HG03460 (cell line): Measurements from ENCODE around the gene SUN5.

Source experiments
- ATAC-seq: cut with Tn5 transposase; IDR thresholded peaks from one replicate; pipeline ENCODE4 v1.9.1; 2021; ENCODE audit not compliant: unreplicated experiment

Gene SUN5

DNA sequence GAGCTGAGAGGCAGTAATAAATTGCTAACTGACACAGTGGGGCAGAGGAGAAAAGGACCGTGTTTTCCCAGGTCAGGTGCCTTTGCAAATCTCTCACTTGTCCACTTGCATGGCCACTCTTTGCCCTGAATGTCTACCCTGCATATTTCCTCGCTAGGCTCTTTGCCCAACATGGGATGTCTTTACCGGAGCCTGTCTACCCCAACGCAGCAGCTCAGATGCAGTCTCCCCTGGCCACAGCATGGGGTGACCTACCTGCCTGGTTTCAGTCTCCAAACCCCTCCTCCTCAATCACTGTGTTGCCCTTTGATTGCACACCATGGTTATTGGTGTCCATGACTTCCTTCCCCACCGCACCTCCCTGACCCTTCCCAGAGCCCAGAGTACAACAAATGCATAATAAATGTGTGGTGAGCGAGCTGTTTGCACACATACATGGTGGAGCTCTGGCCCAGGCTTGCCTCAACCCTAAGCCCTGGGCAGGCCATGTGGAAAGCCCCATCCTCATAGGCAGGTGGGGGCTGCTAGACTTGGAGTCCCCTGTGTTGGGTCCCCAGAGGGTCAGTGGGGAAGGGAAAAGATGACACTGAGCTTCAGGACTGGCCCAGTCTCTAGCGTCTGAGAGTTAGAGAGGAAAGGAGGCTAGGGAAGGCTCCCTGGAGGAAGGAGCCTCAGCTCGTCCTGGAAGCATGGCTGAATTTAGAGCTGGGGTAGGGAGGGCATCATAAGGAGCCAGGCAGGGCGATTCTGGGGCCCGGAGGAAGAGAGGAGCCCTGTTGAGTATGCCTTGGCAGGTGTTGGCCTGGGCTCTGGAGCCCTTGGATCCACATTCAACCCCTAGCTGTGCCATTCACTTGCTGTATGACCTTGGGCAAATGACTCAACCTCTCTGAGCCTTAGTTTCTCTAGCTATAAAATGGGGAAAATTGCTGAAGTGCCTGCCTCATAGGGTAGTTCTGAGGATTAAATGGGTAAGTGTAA lies 22.8 kb upstream of the SUN5 start:
- no peak for ATAC-seq

DNA sequence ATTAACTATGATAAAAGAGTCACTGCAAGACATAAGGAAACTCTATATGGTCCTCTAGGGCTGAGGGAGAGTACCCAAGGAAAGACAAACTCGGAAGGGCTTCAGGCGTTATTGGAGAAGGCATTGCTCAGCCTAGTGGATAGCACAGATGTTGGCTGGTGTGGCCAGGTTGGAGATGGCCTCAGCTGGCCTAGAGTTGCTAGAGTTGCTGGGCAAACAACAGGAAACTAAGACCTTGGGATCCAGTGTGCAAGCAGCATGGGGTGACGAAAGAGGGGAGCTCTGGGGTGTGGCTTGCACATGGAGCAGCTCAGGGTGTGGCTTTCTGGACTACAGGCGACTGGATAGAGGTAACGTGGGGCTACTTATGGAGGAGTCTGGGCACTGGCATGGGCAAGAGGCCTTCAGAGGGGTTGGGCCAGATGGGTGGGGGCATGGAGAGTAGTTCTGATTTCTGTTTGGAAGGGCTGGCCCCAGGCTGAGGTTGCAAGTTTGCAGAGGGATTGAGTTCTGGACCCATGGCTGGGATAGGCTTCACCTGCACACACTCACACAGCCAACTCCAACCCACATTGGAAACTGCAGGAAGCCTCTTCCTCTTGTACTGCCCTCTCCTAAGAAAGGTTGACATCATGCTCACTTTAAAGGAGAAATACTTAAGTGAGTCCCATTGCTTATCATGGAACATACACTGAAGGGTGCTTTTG lies 22.0 kb upstream of the SUN5 start:
- ATAC-seq = no peak

DNA sequence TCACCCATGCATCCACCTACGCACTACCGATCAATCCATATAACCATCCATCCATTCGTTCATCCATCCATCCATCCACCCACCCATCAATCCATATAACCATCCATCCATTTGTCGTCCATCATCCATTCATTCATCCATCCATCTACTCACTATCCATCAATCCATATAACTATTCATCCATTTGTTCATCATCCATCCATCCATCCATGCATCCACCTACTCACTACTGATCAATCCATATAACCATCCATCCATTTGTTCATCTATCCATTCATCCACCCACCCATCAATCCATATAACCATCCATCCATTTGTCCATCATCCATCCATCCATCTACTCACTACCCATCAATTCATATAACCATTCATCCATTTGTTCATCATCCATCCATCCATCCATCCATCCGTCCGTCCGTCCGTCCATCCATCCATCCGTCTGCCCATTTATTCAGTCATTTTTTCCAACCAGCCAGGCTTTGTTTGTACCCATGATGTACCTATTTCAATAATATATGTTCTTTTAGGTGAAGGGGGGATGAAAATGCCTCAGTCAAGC lies 21.2 kb upstream of the SUN5 start:
- no peak for ATAC-seq

DNA sequence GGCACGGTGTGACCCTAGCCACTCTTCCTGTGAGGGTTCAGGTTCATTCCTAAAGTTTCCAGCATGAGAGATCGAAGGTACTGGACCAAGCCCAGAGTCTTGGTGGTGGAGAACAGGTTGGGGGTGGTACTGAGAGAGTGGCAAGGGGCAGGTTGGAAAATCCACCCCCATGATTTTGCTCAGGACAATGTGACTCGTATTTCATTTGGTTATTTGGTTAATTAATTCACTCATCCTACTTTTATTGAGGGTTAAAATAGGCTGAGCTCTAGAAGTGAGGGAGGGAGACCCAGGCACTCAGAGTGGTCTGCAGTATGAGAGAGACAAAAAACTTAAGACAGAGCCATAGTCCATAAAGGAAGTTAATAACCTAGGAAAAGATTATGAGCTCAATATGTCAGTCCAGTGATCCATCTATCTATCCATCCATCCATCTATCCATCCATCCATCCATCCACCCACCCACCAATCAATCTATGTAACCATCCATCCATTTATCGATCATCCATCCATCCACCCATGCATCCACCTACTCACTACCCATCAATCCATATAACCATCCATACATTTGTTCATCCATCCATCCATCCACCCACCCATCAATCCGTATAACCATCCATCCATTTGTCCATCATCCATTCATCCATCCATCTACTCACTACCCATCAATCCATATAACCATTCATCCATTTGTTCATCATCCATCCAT lies 20.5 kb upstream of the SUN5 start:
- no peak for ATAC-seq

DNA sequence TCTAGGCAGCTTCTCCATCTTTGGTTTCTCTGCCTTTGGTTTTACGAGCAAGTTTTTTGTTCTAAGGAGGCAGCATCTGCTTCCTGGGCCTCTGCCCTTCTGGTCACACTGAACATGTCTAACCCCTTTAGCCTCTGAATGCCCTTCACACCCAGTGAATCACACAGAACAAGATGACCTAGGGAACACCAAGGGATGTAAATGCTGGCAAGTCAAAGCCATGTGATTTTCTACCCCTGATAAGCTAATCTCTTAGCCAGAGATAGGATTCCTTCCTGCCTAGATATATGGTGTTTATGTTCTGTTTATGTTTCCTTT lies 20.0 kb upstream of the SUN5 start:
- no peak for ATAC-seq

DNA sequence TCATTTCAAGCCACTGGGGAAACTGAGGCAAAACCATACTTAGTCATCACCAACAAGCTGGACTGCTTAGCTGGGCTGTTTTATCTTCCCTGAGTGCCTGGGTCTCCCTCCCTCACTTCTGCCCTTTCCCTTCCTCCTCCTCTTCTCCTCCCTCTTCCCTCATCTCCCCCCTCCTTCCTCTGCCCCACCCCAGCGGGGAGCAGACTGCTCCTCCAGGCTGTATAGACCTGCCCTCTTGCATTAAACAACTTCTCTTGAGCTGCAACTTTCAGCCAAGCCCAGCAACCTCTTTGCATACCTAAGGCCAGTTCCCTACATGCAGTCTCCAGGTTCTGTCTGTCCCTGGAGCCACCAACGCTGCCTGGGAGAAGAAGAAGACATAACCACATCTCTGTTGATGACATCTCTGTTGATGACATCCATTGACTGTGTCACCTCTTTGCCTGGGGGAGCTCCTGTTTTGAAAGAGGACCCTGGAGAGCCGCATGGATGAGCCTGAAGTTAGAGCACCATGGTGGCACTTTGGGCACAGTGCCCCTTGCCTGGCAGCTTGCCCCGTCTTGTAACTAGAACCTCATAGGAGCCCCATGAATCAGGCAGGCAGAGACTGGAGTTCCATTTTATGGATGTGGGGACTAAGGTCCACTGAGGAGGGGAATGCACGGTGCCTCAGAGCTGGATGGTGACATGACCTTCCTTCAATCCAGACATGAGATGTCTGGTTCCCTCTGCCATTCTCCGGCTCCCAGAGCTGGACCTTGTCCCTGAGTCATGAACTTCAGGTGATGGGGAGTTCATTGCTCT lies 19.4 kb upstream of the SUN5 start:
- no peak for ATAC-seq

DNA sequence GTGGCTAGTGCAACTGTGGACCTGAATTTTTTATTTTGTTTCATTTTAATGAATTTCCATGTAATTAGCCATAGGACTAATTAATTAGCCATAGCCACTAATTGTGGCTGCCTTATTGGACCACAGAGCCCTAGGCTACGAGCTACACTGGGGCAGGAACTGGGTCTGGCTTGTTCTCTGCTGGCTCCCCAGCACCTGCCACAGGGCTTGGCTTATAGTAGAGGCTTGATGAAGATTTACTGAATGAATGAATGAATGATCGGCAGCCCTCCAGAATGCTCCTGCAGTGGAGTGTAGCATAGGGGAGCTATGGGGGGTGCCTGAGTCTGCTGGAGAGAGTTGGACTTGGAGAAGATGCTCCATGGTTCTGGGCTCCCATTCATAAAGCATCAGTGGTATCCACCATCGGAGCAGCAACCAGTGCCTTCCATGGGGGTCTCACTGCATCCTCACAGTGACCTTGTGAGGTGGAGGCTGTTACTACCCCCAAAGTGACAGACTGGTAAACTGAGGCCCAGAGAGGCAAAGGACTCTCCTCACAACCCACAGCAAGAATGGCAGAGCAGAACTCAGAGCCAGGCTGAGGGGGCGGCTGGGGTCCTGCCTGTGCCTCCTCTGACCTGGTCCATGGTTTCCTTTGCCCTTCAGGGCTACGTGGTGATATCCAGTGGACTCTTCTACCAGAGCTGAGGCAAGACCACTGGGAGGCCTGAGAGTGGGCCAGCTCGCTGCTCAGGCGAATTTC lies 18.6 kb upstream of the SUN5 start:
- no peak for ATAC-seq

DNA sequence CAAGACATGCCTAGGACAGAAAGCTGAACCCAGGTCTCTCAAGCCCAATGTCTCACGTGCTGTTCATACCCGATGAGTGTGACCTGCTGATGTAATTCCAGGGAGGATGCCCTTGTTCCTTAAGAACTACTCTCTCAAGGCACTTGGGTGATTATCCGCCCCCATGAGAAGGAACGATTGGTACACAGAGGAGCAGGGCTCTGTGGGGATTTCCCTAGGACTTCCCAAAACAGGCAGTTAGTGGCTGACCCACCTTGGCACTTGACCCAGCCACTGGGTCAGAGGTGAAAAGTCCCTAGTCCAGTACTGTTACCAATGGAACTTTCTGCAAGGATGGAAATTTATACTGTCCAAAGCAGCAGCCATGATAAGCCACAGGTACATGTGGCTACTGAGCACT lies 18.1 kb upstream of the SUN5 start:
- no peak for ATAC-seq

DNA sequence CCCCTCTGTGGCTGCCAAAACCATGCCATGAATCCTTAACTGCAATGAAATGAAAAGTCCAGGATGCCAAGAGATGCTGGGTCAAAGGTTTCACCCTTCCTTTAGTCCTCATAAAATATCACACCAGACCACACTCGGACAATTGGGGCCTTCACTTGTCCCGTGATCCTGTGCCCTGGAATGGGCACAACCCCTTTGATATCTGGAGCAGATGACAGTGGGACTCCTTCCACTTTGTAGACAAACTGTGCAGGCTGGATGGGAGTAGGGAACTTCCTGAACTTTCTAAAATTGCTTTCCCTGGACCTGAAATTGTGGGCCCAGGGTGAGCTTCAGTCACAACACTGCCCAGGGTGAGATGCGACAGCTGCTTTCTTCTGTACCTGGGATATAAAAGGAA lies 17.6 kb upstream of the SUN5 start:
- no peak for ATAC-seq

DNA sequence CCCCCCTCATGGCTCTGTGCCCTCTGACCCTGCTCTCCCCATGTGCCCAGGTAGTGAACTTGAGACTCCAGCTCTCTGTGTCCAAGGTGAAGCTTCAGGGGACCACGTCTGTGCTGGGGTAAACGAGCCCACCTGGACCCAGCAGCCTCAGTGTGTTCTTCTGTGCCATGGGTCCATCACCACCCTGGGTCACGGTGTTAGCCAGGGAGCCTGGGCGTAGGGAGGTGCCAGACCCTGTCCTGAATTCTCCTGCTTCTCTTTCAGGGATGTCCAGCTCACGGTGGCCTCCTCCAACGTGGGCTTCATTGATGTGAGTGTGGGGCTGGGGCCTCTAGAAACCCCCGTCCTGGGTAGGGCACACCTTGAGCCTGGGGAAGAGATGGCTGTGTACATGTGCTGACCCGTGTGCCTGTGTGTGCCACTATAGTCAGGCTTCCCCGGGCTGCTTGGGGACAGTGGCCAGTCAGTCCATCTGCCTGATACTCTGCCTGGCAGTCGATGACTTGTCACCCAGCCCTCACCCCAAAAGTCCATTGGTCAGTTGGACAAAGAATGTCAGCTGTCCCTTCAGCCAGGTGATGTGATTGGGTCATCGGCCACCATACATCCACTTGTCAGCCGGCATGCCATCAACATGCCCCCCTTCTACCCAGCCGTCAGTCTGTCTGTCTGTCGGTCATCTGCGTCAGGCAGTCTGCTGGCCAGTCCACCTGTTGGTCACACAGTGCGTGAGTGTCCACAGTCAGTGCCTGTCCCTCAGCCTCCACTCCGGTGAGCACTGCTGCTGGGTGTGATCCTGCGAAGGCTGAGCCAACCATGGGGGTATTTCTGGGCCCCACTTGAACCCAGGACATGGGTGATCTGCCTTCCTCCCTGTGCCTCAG lies 16.3 kb upstream of the SUN5 start:
- no peak for ATAC-seq

DNA sequence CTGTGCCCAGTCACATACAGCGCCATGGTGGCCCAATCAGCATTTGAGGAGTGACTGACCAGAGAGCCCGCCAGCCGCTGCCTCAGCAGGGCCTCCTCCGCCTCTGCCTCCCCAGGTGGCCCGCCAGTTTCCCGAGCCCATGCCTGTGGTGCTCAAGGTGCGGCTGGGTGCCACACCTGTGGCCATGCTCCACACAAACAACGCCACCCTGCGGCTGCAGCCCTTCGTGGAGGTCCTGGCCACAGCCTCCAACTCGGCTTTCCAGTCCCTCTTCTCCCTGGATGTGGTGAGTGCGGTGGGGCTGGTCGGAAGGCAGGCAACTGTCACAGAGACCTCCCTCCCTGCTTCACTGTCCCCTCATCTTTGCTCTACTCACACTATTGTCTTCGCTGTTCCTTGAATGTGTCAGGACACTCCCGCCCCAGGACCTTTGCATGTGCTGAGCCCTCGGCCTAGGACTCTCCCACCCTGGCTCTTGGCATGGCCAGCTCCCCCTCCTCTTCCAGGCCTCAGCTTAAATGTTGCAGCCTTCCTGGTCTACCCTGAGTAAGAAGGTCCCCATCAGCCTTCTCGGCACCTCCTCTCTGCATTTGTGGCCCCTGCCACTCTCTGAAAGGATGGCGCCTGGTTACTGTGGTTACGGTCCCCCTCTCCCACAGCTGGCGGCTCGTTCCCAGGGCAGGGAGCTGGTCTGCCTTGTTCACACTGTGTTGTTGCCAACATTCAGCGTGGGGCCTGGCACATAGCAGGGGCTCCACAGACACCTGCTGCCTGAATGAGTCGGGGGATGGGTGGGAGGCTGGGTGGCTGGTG lies 15.4 kb upstream of the SUN5 start:
- no peak for ATAC-seq

DNA sequence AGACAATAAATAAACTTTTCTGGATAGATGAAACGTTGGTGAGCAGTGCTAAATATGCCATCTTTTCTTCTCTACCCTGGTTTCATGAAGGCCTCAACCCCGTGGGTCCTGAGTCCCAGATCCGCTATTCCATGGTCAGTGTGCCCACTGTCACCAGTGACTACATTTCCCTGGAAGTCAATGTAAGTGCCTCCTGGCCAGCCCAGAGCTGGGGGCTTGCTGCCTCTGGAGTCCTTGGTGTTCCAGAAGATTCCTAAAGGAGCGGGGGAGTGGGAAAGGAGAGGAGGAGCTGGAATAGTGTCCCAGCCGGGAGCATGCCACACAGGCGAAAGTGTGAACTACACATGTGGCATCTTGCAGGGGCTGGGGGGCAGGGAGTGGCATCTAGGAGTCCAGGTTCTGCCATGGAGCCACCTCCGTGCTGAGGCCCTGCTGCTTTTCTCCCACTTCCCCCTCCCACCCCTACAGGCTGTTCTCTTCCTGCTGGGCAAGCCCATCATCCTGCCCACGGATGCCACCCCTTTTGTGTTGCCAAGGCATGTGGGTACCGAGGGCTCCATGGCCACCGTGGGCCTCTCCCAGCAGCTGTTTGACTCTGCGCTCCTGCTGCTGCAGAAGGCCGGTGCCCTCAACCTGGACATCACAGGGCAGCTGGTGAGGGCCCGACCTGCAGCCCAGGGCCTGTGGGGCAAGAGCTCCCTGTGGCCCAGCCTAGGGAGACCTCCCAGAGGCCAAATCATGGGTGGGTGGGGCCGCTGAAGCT lies 14.1 kb upstream of the SUN5 start:
- ATAC-seq = no peak

DNA sequence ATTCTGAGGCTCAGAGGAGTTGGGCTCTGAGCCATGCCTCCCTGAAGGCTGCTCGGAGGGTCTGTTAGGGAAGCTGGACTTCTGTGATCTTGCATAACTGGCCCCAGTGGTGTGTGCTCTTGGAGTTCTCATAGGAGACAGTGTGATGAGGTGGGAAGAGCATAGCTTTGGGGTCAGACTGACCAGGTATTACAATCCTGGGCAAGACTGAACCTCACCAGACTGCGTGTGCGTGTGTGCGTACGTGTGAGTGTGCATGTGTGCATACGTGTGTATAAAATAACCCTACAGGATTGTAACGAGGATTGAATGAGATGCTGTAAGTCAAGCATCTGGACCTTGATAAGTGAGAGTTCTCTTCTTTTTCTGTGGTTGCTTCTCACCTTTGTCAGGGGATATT lies 13.3 kb upstream of the SUN5 start:
- no peak for ATAC-seq

DNA sequence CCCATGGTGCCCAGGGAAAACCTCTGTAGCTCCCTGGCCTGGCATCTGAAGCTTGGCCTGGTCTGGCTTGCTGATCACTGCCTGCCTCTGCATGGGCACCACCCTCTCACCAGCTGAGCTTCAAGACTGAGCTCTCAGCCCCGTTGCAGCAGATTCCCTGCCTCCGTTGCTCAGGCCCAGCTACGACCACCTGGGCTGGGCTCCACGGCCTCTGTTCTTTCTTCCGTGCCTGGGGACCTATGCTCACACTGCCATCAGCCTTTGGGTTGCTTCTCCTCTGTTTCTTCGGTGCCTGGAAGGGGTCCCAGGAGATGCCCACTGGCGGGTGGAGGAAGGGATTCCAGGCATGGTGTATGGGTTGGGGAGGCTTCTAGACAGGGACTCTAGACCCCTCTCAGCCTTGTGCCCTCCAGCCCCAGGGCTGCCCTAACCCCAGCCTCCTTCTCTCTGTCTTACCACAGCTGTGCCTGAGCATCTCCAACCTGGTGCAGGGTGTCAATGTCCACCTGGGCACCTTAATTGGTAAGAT lies 12.4 kb upstream of the SUN5 start:
- ATAC-seq = no peak

DNA sequence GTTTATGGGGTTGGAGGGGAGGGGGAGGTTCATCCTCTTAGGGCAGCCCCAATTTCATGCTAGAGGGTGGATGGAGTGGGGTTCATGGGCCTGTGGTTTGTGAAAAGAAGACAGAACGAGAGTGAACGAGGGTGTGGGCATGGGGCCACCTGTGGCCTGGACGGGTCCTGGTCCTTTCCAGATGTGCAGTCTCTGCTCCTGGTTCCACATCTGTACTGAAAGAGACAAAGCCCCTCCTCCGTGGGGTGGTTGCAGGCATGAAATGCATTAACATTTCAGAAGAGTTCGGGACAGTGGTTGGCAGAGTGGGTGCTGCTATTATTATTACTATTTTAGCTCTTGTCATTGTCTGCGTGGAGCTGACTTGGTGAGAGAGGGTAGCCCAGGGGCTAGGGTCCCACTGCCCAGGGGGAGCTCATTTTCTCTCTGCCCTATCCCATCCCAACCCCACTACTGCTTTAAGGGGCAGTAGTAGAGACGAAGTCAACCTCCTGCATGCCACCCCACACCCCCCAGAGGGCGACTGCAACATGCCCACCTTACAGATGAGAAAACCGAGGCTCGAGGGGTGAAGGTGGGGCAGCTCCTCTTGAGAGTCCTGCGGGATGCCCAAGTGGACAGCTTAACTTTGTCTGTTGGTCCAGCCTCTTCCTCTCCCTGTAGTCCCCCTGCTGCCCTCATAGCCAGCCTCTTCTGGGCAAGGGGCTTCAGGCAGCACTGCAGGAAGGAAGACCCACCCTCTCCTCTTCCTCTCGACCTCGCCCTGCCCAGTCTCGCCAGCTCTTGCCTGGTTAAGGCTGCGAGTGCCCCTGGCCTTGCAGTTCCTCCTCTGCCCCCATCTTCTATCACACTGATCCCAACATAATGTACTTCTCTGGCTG lies 11.7 kb upstream of the SUN5 start:
- no peak for ATAC-seq

DNA sequence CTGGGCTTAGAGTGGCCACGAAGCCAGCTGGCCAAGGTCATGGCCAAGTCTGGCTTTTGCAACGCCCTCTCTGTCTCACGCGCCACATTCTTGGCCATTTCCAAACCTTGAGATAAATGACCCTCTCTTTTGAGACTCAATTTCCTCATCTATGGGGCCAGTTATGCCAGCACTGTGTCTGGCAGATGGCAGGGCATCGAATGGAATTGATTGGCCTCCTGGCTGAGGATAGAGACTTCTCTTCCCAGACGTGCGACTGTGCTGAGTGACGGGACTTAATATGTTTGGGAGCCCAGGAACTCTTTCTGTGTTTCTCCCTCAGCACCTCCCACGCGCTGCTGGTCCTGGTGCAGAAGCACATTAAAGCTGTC lies 10.9 kb upstream of the SUN5 start:
- no peak for ATAC-seq
